ENCODE data around the gene CCM2. TPM values are rescaled to one million over a fixed set of nuclear protein-coding genes. Genes with fewer than 3 reads are reported as not detected.

The CCM2 gene
- total and polyA plus RNA-seq, 2 experiments from 2014 or later: 24.9 to 40.1 TPM

GRCh38 chr7:45118292-45118691 lies 118.3 kb downstream of the CCM2 start (continued):
- no peak for TF ChIP-seq REST (IDR thresholded peaks at IDR 0.05; ENCODE audit: unreplicated experiment)

- H3K4me3 Mint-ChIP-seq: no peak overlapping the region
- DNase-seq (ENCODE audit: low spot score) (no peak), ATAC-seq (no peak)
- no peaks in the 10 kb centered on the region for H3F3A ChIP-seq (replicated peaks; ENCODE audit: low read depth)
- no peak overlapping the region for H3K27ac ChIP-seq (ENCODE audit: low read depth)
- peaks cover 6% of the 10 kb centered on the region; the same call in 1 of the 2 replicates for H3K4me1 ChIP-seq (ENCODE audit: insufficient read depth)
- no peaks in the 10 kb centered on the region for H3K36me3 Mint-ChIP-seq (ENCODE audit: low read depth)
- no peaks in the 10 kb centered on the region for H3K9me2 ChIP-seq (ENCODE audit: insufficient read depth)
- H2AFZ ChIP-seq: no peak overlapping the region
- TF ChIP-seq ZNF331 (CRISPR knock-in tag; IDR thresholded peaks at IDR 0.05; ENCODE audit: low read depth): no peak
- H3K27ac Mint-ChIP-seq: no peak overlapping the region
- H3K4me2 ChIP-seq: no peak overlapping the region
- no peaks in the 10 kb centered on the region for H3K27me3 Mint-ChIP-seq (ENCODE audit: insufficient read depth, low read depth, poor library complexity)
- peaks cover 6% of the 10 kb centered on the region; the same call in 2 of the 3 replicates for H3K4me1 Mint-ChIP-seq
- no peaks in the 10 kb centered on the region for H3K36me3 ChIP-seq (ENCODE audit: insufficient read depth)
- no peaks in the 10 kb centered on the region for H3K79me2 ChIP-seq (replicated peaks; ENCODE audit: insufficient read depth)
- no peak overlapping the region for H3K4me3 ChIP-seq
- H3K9me3 Mint-ChIP-seq: no peaks in the 10 kb centered on the region; the same call in 2 of the 3 replicates
- H3K27me3 ChIP-seq (ENCODE audit: insufficient read depth): peaks cover 3% of the 10 kb centered on the region; the same call in 1 of the 2 replicates
- H4K20me1 ChIP-seq (replicated peaks; ENCODE audit: insufficient read depth): no peaks in the 10 kb centered on the region
Measured at GRCh38 chr7:45118889-45119331, 118.9 kb downstream of the CCM2 start.

GRCh38 chr7:45119550-45119949 lies 119.5 kb downstream of the CCM2 start:
- ATAC-seq: no peak
- no peaks in the 10 kb centered on the region for H3K36me3 Mint-ChIP-seq (ENCODE audit: low read depth)
- Histone ChIP-seq H3K4me2 (no peak overlapping the region), H3K79me2 (replicated peaks; ENCODE audit: insufficient read depth) (no peaks in the 10 kb centered on the region), H3F3A (replicated peaks; ENCODE audit: low read depth) (no peaks in the 10 kb centered on the region), H3K4me1 (ENCODE audit: insufficient read depth) (peaks cover 10% of the 10 kb centered on the region; the same call in 1 of the 2 replicates), H3K9me2 (ENCODE audit: insufficient read depth) (no peaks in the 10 kb centered on the region), H3K27me3 (ENCODE audit: insufficient read depth) (no peaks in the 10 kb centered on the region; the same call in 1 of the 2 replicates), H2AFZ (no peak overlapping the region), H3K27ac (ENCODE audit: low read depth) (no peak overlapping the region), H4K20me1 (replicated peaks; ENCODE audit: insufficient read depth) (no peaks in the 10 kb centered on the region), H3K36me3 (ENCODE audit: insufficient read depth) (no peaks in the 10 kb centered on the region), H3K4me3 (no peak overlapping the region)
- TF ChIP-seq EZH2phosphoT487 (IDR thresholded peaks at IDR 0.05; ENCODE audit: unreplicated experiment): no peak
- TF ChIP-seq NANOG (IDR thresholded peaks at IDR 0.05; ENCODE audit: borderline replicate concordance): no peak
- no peak overlapping the region for H3K4me3 Mint-ChIP-seq
- DNase-seq (ENCODE audit: low spot score): no peak
- no peaks in the 10 kb centered on the region for H3K9me3 Mint-ChIP-seq
- H3K27me3 Mint-ChIP-seq (ENCODE audit: insufficient read depth, low read depth, poor library complexity): no peaks in the 10 kb centered on the region
- no peak overlapping the region for H3K27ac Mint-ChIP-seq
- peaks cover 12% of the 10 kb centered on the region; the same call in 2 of the 3 replicates for H3K4me1 Mint-ChIP-seq

All from GM23338 (cell line).